Smooth muscle cell (in vitro differentiated cells): ENCODE measurements around the gene IFI30. TPM values are rescaled to one million over a fixed set of nuclear protein-coding genes. Genes with fewer than 3 reads are reported as not detected.

Experiments used
- DNase-seq: peaks from one replicate; lab custom pipeline; 2025; ENCODE audit not compliant: unreplicated experiment; lab: John Stamatoyannopoulos, UW
- H2AFZ ChIP-seq: fragments of 200-600 bp; sonication (generic); 2 replicates; pipeline ENCODE4 v1.6.0; 2016; ENCODE audit warnings: antibody characterized with exemption, low read depth, mild to moderate bottlenecking
- H3F3A ChIP-seq: fragments of 200-600 bp; sonication (generic); 2 replicates; pipeline ENCODE4 v1.6.0; 2017; ENCODE audit warnings: antibody characterized with exemption, low read depth
- H3K27ac ChIP-seq: fragments of 200-600 bp; sonication (generic); 2 replicates; pipeline ENCODE4 v1.5.1; 2016; ENCODE audit warnings: low read depth, mild to moderate bottlenecking
- H3K27me3 ChIP-seq: fragments of 200-600 bp; sonication (generic); 2 replicates; pipeline ENCODE4 v1.6.1; 2016; ENCODE audit warnings: low read depth, mild to moderate bottlenecking
- H3K36me3 ChIP-seq: fragments of 200-600 bp; sonication (generic); 2 replicates; pipeline ENCODE4 v1.5.1; 2016; ENCODE audit warnings: low read depth
- H3K4me1 ChIP-seq: fragments of 200-600 bp; sonication (generic); 2 replicates; pipeline ENCODE4 v1.5.1; 2016; ENCODE audit warnings: low read depth
- H3K4me2 ChIP-seq: fragments of 200-600 bp; sonication (generic); 2 replicates; pipeline ENCODE4 v1.6.0; 2016; ENCODE audit warnings: mild to moderate bottlenecking
- H3K4me3 ChIP-seq: fragments of 200-600 bp; sonication (generic); 2 replicates; pipeline ENCODE4 v1.5.1; 2016; ENCODE audit warnings: mild to moderate bottlenecking
- H3K79me2 ChIP-seq: fragments of 200-600 bp; sonication (generic); 2 replicates; pipeline ENCODE4 v1.6.0; 2016; ENCODE audit warnings: low read depth, mild to moderate bottlenecking
- H3K9ac ChIP-seq: fragments of 200-600 bp; sonication (generic); 2 replicates; pipeline ENCODE4 v1.6.0; 2016; ENCODE audit warnings: low read depth
- H3K9me3 ChIP-seq: fragments of 200-600 bp; sonication (generic); replicated peaks from 2 replicates; pipeline ENCODE4 v1.5.1; 2016; ENCODE audit warnings: low read depth
- H4K20me1 ChIP-seq: fragments of 200-600 bp; sonication (generic); 2 replicates; pipeline ENCODE4 v1.6.0; 2016; ENCODE audit warnings: low read depth
- WGBS: methylation state at CpG from one replicate; pipeline ENCODE4 v1.1.7; 2016; ENCODE audit warnings: low lambda C conversion rate; 5-methylcytosine and 5-hydroxymethylcytosine counted together
- polyA plus RNA-seq: library from polyadenylated mRNA; unstranded; fragments of >200 nt; fragmentation: Nextera tagmentation; extraction: Ambion mirVana; gene quantifications from 2 replicates; pipeline ENCODE4 v1.2.1, GENCODE V29; 2016
- total RNA-seq: library from RNA; depleted of rRNA; stranded (reverse); fragments of >200 nt; gene quantifications from 2 replicates; pipeline ENCODE4 v1.2.3, GENCODE V29; 2014
- TF ChIP-seq, protein P1 (sequence below): fragments of 200-600 bp; sonication (generic); IDR thresholded peaks from 2 replicates; pipeline ENCODE4 v1.5.1; 2017; ENCODE audit warnings: borderline replicate concordance, mild to moderate bottlenecking, antibody characterized with exemption; ENCODE audit not compliant: insufficient read depth, poor library complexity, severe bottlenecking

IFI30 gene
- total and polyA plus RNA-seq, 2 experiments from 2014 or later = 0.87 to 2.9 TPM

DNA sequence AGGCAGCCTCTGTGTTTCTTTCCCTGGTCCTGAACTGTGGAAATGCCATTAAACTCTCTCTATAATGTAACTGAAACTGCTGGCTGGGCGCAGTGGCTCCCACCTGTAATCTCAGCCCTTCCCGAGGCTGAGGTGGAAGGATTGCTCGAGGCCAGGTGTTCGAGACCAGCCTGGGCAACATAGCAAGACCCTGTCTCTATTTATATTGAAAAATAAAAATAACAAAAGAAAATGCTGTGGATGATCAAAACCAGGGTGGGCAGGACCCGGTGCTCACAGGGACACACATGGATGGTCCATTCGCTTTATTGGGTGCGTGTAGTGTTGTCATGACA is 22.9 kb downstream of the IFI30 start:
- 97% methylated on average over 7 of the region's 7 CpGs for WGBS
- Histone ChIP-seq H4K20me1 (no peaks in the 10 kb centered on the region), H3K27me3 (no peaks in the 10 kb centered on the region), H3K4me1 (peaks cover 8% of the 10 kb centered on the region), H3K27ac (no peak overlapping the region), H3K79me2 (no peaks in the 10 kb centered on the region), H3K9ac (no peak overlapping the region), H2AFZ (no peak overlapping the region), H3K4me2 (no peak overlapping the region), H3K36me3 (no peaks in the 10 kb centered on the region), H3F3A (peaks cover 5% of the 10 kb centered on the region), H3K4me3 (no peak overlapping the region), H3K9me3 (no peaks in the 10 kb centered on the region)
- TF ChIP-seq, protein P1, sequence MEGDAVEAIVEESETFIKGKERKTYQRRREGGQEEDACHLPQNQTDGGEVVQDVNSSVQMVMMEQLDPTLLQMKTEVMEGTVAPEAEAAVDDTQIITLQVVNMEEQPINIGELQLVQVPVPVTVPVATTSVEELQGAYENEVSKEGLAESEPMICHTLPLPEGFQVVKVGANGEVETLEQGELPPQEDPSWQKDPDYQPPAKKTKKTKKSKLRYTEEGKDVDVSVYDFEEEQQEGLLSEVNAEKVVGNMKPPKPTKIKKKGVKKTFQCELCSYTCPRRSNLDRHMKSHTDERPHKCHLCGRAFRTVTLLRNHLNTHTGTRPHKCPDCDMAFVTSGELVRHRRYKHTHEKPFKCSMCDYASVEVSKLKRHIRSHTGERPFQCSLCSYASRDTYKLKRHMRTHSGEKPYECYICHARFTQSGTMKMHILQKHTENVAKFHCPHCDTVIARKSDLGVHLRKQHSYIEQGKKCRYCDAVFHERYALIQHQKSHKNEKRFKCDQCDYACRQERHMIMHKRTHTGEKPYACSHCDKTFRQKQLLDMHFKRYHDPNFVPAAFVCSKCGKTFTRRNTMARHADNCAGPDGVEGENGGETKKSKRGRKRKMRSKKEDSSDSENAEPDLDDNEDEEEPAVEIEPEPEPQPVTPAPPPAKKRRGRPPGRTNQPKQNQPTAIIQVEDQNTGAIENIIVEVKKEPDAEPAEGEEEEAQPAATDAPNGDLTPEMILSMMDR = no peak
- DNase-seq = no peak

- TF ChIP-seq, protein P1 = no peak
- Histone ChIP-seq H3K79me2 (no peaks in the 10 kb centered on the region), H2AFZ (no peak overlapping the region), H3K27ac (no peak overlapping the region), H3F3A (peaks cover 2% of the 10 kb centered on the region), H3K4me3 (no peak overlapping the region), H3K4me1 (peaks cover 8% of the 10 kb centered on the region), H3K36me3 (no peaks in the 10 kb centered on the region), H3K9ac (no peak overlapping the region), H4K20me1 (peaks cover 7% of the 10 kb centered on the region), H3K27me3 (no peaks in the 10 kb centered on the region), H3K9me3 (no peaks in the 10 kb centered on the region), H3K4me2 (no peak overlapping the region)
- DNase-seq = no peak
- WGBS = 88% methylated on average over 10 of the region's 18 CpGs
These were observed 23.7 kb downstream of the IFI30 start for GRCh38 chr19:18197306-18197705.

GRCh38 chr19:18197941-18198340 is 24.3 kb downstream of the IFI30 start:
- DNase-seq = no peak
- H3K4me2 ChIP-seq = no peak overlapping the region
- no peak overlapping the region for H3K9ac ChIP-seq
- H3K4me3 ChIP-seq = no peak overlapping the region
- H3K79me2 ChIP-seq = no peaks in the 10 kb centered on the region
- H3F3A ChIP-seq = no peaks in the 10 kb centered on the region
- no peak overlapping the region for H3K27ac ChIP-seq
- peaks cover 10% of the 10 kb centered on the region for H3K4me1 ChIP-seq
- H2AFZ ChIP-seq = no peak overlapping the region
- no peaks in the 10 kb centered on the region for H3K9me3 ChIP-seq
- 96% methylated on average over 6 of the region's 6 CpGs for WGBS
- TF ChIP-seq, protein P1 = no peak
- H3K27me3 ChIP-seq = no peaks in the 10 kb centered on the region
- H3K36me3 ChIP-seq = no peaks in the 10 kb centered on the region
- H4K20me1 ChIP-seq = peaks cover 13% of the 10 kb centered on the region

DNA sequence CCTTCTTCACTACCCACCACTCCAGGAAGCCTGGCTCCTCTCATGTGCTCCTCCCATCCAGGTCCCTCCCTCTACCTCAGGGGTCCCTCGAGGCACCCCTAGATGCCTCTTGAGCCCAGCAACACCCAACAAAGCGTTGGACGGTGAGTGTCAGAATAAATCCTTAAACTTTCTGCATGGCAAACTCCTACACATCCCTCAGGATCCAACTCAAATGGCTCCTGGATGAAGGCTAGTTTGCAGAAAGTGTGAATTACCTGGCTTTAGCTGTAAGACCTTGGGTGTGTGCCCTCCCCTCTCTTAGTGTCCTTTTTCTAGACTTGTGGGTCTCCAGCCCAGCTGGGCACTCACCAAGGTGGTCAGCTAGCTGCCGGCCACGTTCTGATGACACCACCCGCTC is 24.8 kb downstream of the IFI30 start:
- Histone ChIP-seq H3K4me1 (peaks cover 14% of the 10 kb centered on the region), H4K20me1 (peaks cover 17% of the 10 kb centered on the region), H3K4me3 (no peak overlapping the region), H3K36me3 (no peaks in the 10 kb centered on the region), H3F3A (no peaks in the 10 kb centered on the region), H2AFZ (no peak overlapping the region), H3K9ac (no peak overlapping the region), H3K9me3 (no peaks in the 10 kb centered on the region), H3K27me3 (no peaks in the 10 kb centered on the region), H3K27ac (no peak overlapping the region), H3K79me2 (no peaks in the 10 kb centered on the region), H3K4me2 (no peak overlapping the region)
- DNase-seq = no peak
- WGBS = 95% methylated on average over 6 of the region's 6 CpGs
- TF ChIP-seq, protein P1 = no peak
